Lower leg skin (tissue), 4 donors: Measurements from ENCODE around the gene CDH23. TPM values are rescaled to one million over a fixed set of nuclear protein-coding genes. Genes with fewer than 3 reads are reported as not detected.

Source experiments
- DNase-seq, 2 donors: peaks; one replicate each; pipeline ENCODE4 v3.0.0-alpha.2; 2019; ENCODE audit warnings: low spot score in 2 of 2
- H3K4me3 ChIP-seq: fragments of 200-600 bp; sonication (generic); 2 replicates; pipeline ENCODE4 v1.5.1; 2017; ENCODE audit warnings: mild to moderate bottlenecking, low read depth; ENCODE audit not compliant: poor library complexity, severe bottlenecking
- POLR2A ChIP-seq, 2 donors: fragments of 450-650 bp; IDR thresholded peaks; one replicate each; pipeline ENCODE4 v1.6.1; 2016 to 2017; ENCODE audit warnings: antibody characterized with exemption in 2 of 2, mild to moderate bottlenecking in 1 of 2, moderate library complexity in 1 of 2
- WGBS, 2 donors: methylation state at CpG; one replicate each; pipeline ENCODE4 v1.1.5; 2018; 5-methylcytosine and 5-hydroxymethylcytosine counted together
- intact Hi-C: fragments of 100-400 bp; cut with DNase I; formaldehyde crosslinking; loops from one replicate; pipeline ENCODE4 v1.15.0; 2023; ENCODE audit warnings: low total_unique reads
- total RNA-seq, 4 donors: library from RNA; depleted of rRNA; stranded (reverse); fragments of >200 nt; gene quantifications; one replicate each; pipeline ENCODE4 v1.1.0, GENCODE V29; 2016
- TF ChIP-seq, protein P1 (sequence below), 3 donors: fragments of 450-650 bp; IDR thresholded peaks; one replicate each; pipeline ENCODE4 v1.5.1; 2016; ENCODE audit warnings: antibody characterized with exemption in 3 of 3, mild to moderate bottlenecking in 3 of 3, moderate library complexity in 2 of 3

Gene CDH23
- total RNA-seq, 4 donors from 2014 or later, result 1.7 to 9.2 (median 2.6) TPM

DNA sequence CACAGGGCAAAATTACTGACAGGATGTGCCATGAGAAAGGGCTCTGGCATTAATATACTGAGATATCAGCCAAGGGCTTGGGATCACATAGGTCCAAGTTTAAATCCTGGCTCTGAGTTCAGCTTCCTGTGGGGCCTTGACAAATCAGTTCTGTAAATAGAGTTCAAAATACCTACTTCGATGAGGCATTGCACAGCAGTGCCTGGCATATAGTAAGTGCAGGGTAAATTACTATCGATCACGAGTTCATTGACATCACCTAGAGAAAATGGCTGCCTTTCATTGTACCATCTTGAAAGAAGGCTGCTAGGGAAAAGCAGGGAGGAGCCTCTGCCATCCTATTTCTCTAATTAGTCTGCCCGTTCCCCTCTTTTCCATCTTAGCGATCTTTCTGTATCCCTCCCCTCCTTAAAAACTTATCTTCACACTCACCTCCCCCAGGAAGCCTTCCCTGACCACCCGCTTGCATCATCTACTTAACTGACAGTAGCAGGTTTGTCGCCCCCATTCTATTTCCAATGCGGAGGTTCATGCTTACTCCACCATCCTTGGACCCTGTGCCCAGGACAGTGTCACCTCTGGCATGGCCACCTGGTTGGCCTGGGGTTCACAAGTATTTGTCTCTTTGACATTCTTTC is 198.3 kb downstream of the CDH23 start:
- DNase-seq, result no peak
- no peak for TF ChIP-seq POLR2A (IDR thresholded peaks at IDR 0.05)
- TF ChIP-seq, protein P1, sequence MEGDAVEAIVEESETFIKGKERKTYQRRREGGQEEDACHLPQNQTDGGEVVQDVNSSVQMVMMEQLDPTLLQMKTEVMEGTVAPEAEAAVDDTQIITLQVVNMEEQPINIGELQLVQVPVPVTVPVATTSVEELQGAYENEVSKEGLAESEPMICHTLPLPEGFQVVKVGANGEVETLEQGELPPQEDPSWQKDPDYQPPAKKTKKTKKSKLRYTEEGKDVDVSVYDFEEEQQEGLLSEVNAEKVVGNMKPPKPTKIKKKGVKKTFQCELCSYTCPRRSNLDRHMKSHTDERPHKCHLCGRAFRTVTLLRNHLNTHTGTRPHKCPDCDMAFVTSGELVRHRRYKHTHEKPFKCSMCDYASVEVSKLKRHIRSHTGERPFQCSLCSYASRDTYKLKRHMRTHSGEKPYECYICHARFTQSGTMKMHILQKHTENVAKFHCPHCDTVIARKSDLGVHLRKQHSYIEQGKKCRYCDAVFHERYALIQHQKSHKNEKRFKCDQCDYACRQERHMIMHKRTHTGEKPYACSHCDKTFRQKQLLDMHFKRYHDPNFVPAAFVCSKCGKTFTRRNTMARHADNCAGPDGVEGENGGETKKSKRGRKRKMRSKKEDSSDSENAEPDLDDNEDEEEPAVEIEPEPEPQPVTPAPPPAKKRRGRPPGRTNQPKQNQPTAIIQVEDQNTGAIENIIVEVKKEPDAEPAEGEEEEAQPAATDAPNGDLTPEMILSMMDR (IDR thresholded peaks at IDR 0.05), result no peak
- intact Hi-C loops, result no loop called here
- H3K4me3 ChIP-seq, result no peak overlapping the region
- WGBS, 2 donors, result 84 to 90% methylated on average over 8 of the region's 8 CpGs

- intact Hi-C loops, result no loop called here
- no peak overlapping the region for H3K4me3 ChIP-seq
- WGBS, 2 donors, result 77 to 81% methylated on average over 7 of the region's 7 CpGs
- no peak for TF ChIP-seq POLR2A (IDR thresholded peaks at IDR 0.05)
- TF ChIP-seq, protein P1 (IDR thresholded peaks at IDR 0.05), result no peak
- DNase-seq, result no peak
Measured at GRCh38 chr10:71595649-71596048, 198.9 kb downstream of the CDH23 start.

DNA sequence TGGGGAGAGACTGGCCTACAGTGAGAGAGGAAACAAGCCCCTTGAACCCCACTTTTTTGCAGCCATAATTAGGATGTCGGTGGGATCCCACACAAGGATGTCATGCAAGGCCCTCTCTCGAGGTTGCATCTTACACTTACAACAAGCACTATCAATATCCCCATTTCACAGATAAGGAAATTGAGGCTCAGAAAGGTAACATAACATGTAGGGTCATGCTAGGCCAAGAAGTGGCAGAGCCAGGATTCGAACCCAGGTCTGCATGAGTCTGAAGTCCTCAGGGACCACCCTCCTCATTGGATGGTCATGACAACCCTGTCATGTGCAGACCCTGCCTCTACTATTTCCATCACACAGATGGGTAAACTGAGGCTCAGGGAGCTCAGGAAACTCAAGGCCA is 199.4 kb downstream of the CDH23 start:
- 93 to 100% methylated on average over 3 of the region's 3 CpGs for WGBS, 2 donors
- no peak for TF ChIP-seq POLR2A (IDR thresholded peaks at IDR 0.05)
- TF ChIP-seq, protein P1 (IDR thresholded peaks at IDR 0.05), result no peak
- intact Hi-C loops, result no loop called here
- DNase-seq, result no peak
- H3K4me3 ChIP-seq, result no peak overlapping the region

- H3K4me3 ChIP-seq, result no peak overlapping the region
- intact Hi-C loops, result no loop called here
- DNase-seq, result no peak
- 96 to 98% methylated on average over 7 to 8 of the region's 8 CpGs for WGBS, 2 donors
- no peak for TF ChIP-seq POLR2A (IDR thresholded peaks at IDR 0.05)
- TF ChIP-seq, protein P1 (IDR thresholded peaks at IDR 0.05), result no peak
Measured at GRCh38 chr10:71596759-71597158, 200.0 kb downstream of the CDH23 start.

- WGBS, 2 donors, result 25 to 28% methylated on average over 10 to 12 of the region's 12 CpGs
- H3K4me3 ChIP-seq, result no peak overlapping the region
- intact Hi-C loops, result no loop called here
- TF ChIP-seq, protein P1 (IDR thresholded peaks at IDR 0.05), result no peak
- no peak for TF ChIP-seq POLR2A (IDR thresholded peaks at IDR 0.05)
- DNase-seq, result peak; percentile 77 to 95
Measured at GRCh38 chr10:71597821-71598498, 201.2 kb downstream of the CDH23 start.
